ENCODE results near the gene GJD3. TPM values are rescaled to one million over a fixed set of nuclear protein-coding genes. Genes with fewer than 3 reads are reported as not detected.

GJD3 gene
- total RNA-seq, 2 experiments from 2014 or later = not detected

GRCh38 chr17:40356990-40357881 lies 7.3 kb downstream of the GJD3 start:
- no peak for DNase-seq (ENCODE audit: low spot score)
- intact Hi-C loops (cut with micrococcal nuclease; ENCODE audit: unreplicated experiment) = loop anchor here (5.0 kb wide), 2 partner anchors 60 to 85 kb away; partner anchors contain the start of genes IGFBP4 and TOP2A
- Histone ChIP-seq H4K20me1 (ENCODE audit: insufficient read depth, low read length) (no peaks in the 10 kb centered on the region), H3K9me3 (ENCODE audit: low read length) (no peaks in the 10 kb centered on the region), H3K4me1 (ENCODE audit: insufficient read depth, low read length, poor library complexity, severe bottlenecking) (peaks cover 8% of the 10 kb centered on the region), H3K4me3 (ENCODE audit: low read depth, low read length, poor library complexity, severe bottlenecking) (no peak overlapping the region), H3K36me3 (ENCODE audit: insufficient read depth, low read length) (no peaks in the 10 kb centered on the region), H2AFZ (ENCODE audit: low read length) (no peak overlapping the region), H3K27ac (ENCODE audit: low read depth, low read length, poor library complexity, severe bottlenecking) (no peak overlapping the region), H3K9me2 (ENCODE audit: insufficient read depth, low read length) (no peaks in the 10 kb centered on the region), H3K4me2 (ENCODE audit: low read length) (no peak overlapping the region), H3K79me2 (ENCODE audit: insufficient read depth, low read depth, low read length) (no peaks in the 10 kb centered on the region)
- no TSS peak for BruUV-seq (replicated peaks)
- no peak for TF ChIP-seq EZH2phosphoT487 (IDR thresholded peaks at IDR 0.05; ENCODE audit: borderline replicate concordance, low read depth, low read length)
- no peak for TF ChIP-seq CTCF (conservative IDR thresholded peaks at IDR 0.05; ENCODE audit: low read length)
- POLR2A ChIA-PET = no interaction called here
- CTCF ChIA-PET (ENCODE audit: unreplicated experiment) = interaction anchor here (0.8 kb wide), 1 partner anchor 176 kb away, joined by 6 read pairs; no protein-coding TSS in a partner anchor

DNA sequence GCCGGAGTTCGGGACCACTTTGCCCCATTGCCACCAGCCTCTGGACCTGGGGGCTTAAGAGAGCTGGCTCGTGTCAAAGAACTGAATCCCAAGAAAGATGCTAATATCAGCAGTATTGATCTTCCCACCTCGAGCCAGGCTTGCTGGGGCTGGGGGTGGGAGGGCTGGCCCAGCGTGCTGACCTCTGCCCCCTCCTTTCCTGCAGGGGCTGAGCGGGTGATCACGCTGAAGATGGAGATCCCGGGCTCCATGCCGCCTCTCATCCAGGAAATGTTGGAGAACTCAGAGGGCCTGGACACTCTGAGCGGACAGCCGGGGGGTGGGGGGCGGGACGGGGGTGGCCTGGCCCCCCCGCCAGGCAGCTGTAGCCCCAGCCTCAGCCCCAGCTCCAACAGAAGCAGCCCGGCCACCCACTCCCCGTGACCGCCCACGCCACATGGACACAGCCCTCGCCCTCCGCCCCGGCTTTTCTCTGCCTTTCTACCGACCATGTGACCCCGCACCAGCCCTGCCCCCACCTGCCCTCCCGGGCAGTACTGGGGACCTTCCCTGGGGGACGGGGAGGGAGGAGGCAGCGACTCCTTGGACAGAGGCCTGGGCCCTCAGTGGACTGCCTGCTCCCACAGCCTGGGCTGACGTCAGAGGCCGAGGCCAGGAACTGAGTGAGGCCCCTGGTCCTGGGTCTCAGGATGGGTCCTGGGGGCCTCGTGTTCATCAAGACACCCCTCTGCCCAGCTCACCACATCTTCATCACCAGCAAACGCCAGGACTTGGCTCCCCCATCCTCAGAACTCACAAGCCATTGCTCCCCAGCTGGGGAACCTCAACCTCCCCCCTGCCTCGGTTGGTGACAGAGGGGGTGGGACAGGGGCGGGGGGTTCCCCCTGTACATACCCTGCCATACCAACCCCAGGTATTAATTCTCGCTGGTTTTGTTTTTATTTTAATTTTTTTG lies 8.5 kb downstream of the GJD3 start:
- TF ChIP-seq EZH2phosphoT487 (IDR thresholded peaks at IDR 0.05; ENCODE audit: borderline replicate concordance, low read depth, low read length) (no peak), CTCF (conservative IDR thresholded peaks at IDR 0.05; ENCODE audit: low read length) (no peak)
- no TSS peak for BruUV-seq (replicated peaks)
- H2AFZ ChIP-seq (ENCODE audit: low read length) = no peak overlapping the region
- H3K79me2 ChIP-seq (ENCODE audit: insufficient read depth, low read depth, low read length) = no peaks in the 10 kb centered on the region
- H3K4me3 ChIP-seq (ENCODE audit: low read depth, low read length, poor library complexity, severe bottlenecking) = no peak overlapping the region
- H3K9me3 ChIP-seq (ENCODE audit: low read length) = no peaks in the 10 kb centered on the region
- no peaks in the 10 kb centered on the region for H3K36me3 ChIP-seq (ENCODE audit: insufficient read depth, low read length)
- intact Hi-C loops (cut with micrococcal nuclease; ENCODE audit: unreplicated experiment) = loop anchor here (1.0 to 5.0 kb wide), 4 partner anchors 53 to 154 kb away; partner anchors contain the start of genes IGFBP4 and TOP2A
- no peaks in the 10 kb centered on the region for H3K9me2 ChIP-seq (ENCODE audit: insufficient read depth, low read length)
- CTCF ChIA-PET (ENCODE audit: unreplicated experiment) = interaction anchor here (0.6 kb wide), 1 partner anchor 116 kb away, joined by 6 read pairs; no protein-coding TSS in a partner anchor
- H3K4me2 ChIP-seq (ENCODE audit: low read length) = no peak overlapping the region
- no peak for DNase-seq (ENCODE audit: low spot score)
- POLR2A ChIA-PET = interaction anchor here (0.5 kb wide), 1 partner anchor 182 kb away, joined by 4 read pairs; no protein-coding TSS in a partner anchor
- H3K4me1 ChIP-seq (ENCODE audit: insufficient read depth, low read length, poor library complexity, severe bottlenecking) = peaks cover 8% of the 10 kb centered on the region
- H3K27ac ChIP-seq (ENCODE audit: low read depth, low read length, poor library complexity, severe bottlenecking) = no peak overlapping the region
- H4K20me1 ChIP-seq (ENCODE audit: insufficient read depth, low read length) = no peaks in the 10 kb centered on the region

All from OCI-LY7 (cell line).